ENCODE measurements around the gene HSD11B2.

Gene HSD11B2

GRCh38 chr16:67436640-67437193 is 5.8 kb downstream of the HSD11B2 start:
- DNase-seq = no peak

GRCh38 chr16:67437513-67437912 is 6.6 kb downstream of the HSD11B2 start:
- DNase-seq = no peak

DNA sequence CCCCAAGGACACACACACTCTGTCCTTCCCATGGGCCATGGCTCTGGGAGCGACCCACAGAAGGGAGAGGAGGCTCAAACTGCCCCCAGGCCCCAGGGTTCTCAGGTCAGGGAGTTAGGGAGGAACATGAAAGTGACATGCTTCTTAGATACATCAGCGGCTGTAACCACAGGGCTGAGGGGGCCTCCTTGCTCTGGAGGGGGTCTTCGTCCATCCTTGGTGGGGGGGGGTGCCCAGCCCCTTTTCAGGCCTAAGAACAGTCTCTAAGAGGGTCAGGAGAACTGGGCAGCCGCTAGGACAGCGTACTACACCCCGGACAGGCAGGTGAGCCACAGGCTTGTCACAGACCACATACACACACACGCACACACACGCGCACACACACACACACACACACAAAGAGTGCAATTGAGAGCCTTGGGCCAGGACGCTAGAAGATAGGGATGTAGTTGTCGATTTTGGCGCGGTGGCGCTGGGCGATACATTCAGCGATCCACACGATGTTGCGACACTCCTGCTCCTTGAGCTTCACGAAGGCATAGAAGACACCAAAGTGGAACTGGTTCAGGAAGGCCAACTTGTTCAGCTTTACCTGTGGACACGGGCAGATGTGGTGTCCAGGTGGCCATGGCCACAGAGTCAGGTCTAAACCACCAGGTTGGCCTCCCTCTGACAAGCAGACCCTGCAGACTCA is 7.3 kb downstream of the HSD11B2 start:
- DNase-seq = no peak

- no peak for DNase-seq
These were observed 8.0 kb downstream of the HSD11B2 start for GRCh38 chr16:67438824-67439393.

GRCh38 chr16:67441271-67441753 is 10.4 kb downstream of the HSD11B2 start:
- DNase-seq = no peak

DNA sequence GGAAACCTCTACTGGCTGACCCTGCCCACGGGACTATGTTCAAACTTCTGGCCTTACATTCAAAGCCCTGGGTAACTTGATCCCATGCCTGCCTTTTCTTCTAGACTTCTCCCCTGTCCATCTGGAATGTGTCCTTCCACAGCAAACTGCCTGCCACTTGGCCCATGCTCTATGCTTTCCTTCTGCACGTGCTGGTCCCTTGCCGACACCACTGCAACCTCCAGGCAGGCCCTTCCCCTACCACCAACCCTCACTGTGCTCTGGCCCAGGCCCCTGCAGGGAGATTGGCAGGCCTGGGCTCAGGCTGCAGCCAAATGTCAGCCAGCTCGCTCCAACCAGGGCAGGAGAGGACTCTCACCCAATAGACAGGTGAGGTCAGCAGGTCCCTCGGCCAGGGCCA is 11.0 kb downstream of the HSD11B2 start:
- DNase-seq = no peak

GRCh38 chr16:67442581-67443255 is 11.8 kb downstream of the HSD11B2 start:
- no peak for DNase-seq

- DNase-seq = no peak
These were observed 12.3 kb downstream of the HSD11B2 start for GRCh38 chr16:67443265-67443664.

GRCh38 chr16:67444259-67445125 is 13.6 kb downstream of the HSD11B2 start:
- DNase-seq = no peak

- DNase-seq = no peak
These were observed 14.2 kb downstream of the HSD11B2 start for GRCh38 chr16:67445126-67445426.

DNA sequence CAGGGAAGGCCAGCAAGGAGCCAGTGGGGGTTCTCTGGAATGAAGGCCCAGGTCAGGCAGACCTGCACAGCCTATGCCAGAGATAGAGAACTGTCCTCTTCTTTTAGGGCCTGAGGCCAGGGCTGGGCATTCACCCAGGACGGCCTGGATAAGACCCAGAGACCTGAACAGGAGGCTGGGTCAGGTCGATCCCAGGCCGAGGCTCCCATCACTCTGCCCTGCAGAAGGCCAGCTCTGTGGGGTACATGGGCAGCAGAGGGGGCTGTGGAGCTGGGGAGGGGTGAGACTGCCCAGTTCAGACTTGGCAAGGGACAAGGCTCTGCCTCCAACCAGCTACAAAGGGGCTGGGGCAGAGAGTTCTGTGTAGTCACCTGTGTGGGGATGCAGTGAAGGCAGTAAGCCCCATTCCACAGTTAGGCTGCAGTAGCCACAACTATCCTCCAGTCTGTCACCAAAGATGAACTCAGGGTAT is 14.6 kb downstream of the HSD11B2 start:
- no peak for DNase-seq

DNA sequence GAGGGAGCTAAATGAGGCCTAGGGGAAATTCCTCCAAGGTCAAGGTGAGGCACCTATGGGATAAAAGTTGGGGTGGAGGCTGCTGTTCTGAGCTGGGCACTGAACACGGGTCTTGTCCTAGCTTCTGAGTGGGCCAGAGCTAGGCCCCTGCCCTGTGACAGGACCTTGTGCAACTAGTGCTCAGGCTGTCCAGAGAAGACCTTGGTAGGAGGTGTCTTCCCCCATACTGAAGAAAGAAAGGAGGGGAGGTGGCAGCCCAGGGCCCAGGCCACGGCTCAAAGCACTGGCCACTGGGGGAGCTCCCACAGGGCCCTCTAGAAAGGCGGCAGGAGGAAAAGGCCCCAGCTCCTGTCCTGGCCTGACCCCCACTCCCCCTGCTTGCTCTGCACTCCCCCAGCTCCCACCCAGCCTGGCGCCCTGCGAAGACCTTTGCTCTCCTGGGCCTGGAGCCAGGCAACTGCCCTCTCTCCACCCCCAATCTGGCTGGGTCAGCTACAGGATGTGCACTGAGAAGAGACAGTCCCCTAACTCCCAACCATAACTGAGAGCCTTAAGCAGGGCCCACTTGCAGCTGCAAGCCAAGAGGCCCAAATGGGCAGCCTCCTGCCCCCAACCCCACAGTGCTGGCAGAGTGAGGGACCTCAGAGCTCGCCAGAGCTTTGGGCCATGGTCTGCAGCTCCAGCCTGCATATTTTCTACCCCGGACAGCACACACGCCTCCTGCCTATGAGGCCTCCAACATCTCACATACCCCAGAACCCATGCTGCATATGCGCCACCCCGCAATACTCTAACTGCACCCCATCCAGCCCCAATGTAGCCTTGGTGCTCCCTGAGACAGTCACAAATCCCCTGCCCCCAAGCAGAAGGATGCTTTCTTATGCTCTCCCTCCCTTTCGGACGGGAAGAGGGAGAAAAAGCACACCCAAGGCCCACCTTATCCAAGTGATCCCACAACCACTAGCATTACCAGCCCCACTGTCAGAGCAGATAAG is 15.3 kb downstream of the HSD11B2 start:
- no peak for DNase-seq

DNA sequence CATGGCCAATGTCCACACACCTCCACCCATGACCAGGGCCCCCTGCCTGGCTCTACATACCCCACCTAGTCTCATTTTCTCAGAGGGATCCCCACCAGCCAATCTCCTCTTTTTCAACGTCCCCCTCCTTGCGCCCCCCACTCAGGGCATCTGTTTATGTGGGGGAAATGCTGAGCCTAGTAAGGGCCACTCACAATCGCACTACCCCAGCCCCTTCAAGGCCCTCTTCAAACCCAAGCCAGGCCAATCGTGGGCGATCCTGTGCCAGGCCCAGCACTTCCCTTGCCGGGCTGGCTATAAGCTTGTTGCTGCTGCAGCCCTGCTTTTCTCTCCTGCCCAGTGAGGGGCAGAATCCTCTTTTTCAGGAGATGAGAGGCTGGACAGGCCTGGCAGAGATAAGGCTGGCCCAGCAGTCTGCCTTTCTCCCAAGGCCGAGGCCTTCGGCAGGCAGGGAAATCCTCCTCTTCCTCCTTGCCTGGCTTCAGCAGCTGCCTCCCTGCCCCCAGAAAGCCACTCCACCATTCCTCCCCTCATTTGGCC is 16.1 kb downstream of the HSD11B2 start:
- DNase-seq = no peak

GRCh38 chr16:67447508-67448076 is 16.7 kb downstream of the HSD11B2 start:
- no peak for DNase-seq

DNA sequence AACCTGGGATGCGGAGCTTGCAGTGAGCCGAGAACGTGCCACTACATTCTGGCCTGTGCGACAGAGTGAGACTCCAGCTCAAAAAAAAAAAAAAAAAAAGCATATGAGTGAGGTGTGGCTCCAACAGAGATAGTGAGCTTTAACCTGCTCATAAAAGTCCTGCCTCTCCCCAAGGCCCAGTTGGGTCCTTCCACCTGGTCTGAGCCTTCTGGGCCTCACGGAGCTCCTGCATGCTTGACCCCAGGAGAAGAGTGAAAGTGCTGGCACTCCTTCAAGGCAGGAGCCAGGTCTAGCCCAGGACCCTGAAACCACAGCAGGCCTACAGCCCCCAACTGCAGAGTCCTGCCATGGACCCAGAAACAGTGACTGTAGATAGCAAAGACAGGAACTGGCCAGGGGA is 17.7 kb downstream of the HSD11B2 start:
- no peak for DNase-seq

GRCh38 chr16:67449336-67449735 is 18.4 kb downstream of the HSD11B2 start:
- DNase-seq = no peak

GRCh38 chr16:67449739-67450138 is 18.8 kb downstream of the HSD11B2 start:
- DNase-seq = no peak

DNA sequence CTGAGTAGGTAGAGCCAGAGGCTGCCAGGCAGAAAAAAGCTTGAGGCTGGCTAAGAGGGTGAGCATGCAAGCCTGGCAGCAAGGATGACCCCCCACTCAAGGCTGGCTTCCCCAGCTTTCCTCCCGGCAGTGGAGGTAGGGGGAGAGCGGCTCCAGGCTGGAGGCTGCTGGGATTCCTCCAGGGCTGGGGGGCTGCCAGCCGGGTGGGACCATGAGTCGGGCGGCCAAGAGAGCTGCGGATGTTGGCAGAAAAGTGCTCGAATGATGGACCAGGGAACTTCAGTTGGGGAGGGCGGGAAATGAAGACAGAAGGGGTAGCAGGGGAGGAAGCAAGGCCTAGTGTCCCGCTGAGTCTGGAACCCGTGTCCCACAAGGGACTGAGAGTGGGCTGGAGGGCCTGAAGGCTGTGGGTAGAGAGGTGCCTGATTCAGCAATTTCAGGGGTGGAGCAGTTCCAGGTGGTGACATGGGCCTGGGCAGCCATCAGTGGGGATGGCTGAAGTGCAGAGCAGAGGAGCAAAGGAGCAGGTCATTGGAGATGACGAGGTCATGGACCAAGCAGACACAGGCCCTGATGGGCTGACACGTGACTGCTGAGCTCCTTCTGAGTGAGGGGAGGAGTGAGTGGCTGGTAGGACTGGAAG is 20.3 kb downstream of the HSD11B2 start:
- no peak for DNase-seq

GRCh38 chr16:67451704-67452435 is 20.9 kb downstream of the HSD11B2 start:
- DNase-seq = no peak

DNA sequence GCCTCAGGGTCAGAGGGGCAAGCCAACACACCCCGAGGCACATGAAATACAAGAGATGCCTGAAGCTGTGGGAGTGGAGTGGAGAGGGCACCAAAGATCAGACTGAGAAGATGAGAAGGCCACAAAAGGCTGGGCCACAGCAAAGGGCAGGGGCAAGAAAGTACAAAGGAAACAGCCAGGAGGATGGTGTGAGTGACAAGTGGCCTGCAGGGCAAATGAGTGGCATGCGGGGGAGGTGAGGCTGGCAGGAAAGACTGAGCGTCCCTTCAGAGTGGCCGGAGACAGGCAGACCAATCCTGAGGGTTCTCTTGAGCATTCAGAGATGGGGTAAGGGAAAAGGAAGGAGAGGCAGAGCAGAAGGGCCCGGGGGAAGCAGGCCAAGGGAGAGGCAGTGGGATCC is 23.2 kb downstream of the HSD11B2 start:
- no peak for DNase-seq

Data from NCI-H187 treated with DMSO at 0.1 percent for 48 hours (cell line).